Stimulated activated CD4-positive, alpha-beta T cell treated with anti-CD3 and anti-CD28 coated beads, Interleukin-12 subunit alpha, Interleukin-12 subunit beta, amount 100 ng/mL, for 48 hours (primary cell): ENCODE results near the gene RBPJ.

Experiments
- DNase-seq, 3 donors: peaks; one replicate each; pipeline ENCODE4 v3.0.0-alpha.2; 2020; ENCODE audit warnings: low read depth in 2 of 3, low spot score in 1 of 3

RBPJ gene

DNA sequence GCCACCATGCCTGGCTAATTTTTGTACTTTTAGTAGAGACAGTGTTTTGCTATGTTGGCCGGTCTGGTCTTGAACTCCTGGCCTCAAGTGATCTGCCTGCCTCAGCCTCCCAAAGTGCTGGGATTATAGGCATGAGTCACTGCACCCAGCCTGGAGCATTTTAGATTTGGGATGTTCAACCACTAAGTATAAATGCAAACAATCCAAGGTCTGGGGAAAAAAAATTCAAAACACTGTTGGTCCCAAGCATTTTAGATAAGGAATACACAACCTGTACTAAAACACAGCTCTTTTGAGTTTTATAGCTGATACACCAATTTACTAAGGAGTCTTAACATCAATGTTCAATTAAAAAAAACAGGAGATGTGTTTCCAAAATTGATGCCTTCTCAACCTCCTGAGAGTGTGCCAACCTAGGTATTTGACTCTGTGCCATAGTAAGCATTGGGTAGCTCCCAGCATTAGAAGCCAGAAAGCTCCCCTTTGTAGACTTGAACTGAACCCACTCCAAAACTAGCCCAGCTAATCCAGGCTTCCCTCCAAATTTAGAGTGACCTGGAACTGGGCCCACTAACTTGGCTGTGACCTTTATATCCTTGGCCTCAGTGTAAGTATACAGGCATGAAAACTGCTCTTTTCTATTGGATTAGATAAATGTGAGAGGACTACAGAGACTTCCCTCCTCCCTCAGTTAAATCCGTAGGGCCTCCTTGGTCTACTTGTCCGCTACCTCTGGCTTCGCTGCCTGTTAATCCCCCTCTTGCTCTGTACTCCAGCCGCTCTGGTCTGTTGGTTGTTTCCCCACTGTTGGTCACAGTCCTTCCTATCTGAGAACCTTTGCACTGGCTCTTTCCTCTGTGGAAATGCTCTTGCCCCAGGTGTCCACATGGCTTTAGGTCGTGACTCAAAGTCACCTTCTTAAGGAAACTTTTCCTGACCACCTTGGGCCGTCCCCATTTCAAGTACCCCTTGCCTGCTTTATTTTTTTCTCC lies 91.9 kb downstream of the RBPJ start:
- no peak for DNase-seq

- no peak for DNase-seq
These were observed 92.8 kb downstream of the RBPJ start for GRCh38 chr4:26413582-26413981.

DNA sequence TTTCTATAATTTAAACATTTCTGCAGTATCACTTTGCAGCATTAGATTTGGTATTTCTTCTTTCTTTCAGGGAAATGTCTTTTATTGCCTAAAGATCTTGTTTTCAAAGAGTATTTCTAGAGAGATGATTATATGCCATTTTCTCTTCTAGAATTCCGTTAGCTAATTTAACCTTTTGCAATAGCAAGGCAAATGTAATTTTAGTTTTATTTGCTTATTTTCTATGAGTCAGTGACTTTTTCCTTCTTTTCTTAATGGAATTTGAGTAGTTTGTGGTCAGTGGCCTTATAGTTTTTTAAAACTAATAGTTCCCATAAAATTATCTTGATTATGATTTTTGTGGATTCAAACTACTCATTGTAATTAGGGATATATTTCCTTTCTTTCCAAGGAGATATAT lies 97.3 kb downstream of the RBPJ start:
- DNase-seq: no peak

GRCh38 chr4:26418850-26419249 lies 98.0 kb downstream of the RBPJ start:
- no peak for DNase-seq

- no peak for DNase-seq
These were observed 99.6 kb downstream of the RBPJ start for GRCh38 chr4:26420438-26420837.

- DNase-seq: no peak
These were observed 100.1 kb downstream of the RBPJ start for GRCh38 chr4:26420913-26421312.

DNA sequence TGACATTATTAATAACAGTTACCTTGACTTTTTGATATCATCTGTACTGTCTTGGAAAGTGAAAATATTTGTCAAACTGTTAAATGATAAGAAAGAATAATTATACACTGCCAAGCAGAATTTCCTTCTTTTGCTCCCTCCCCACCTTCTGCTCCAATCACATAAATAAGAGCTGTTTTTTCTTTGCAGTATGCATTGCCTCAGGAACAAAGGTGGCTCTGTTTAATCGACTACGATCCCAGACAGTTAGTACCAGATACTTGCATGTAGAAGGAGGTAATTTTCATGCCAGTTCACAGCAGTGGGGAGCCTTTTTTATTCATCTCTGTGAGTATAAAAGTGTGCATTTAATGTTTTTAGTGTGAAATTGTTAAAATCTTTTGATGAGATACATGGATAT lies 103.3 kb downstream of the RBPJ start:
- no peak for DNase-seq

DNA sequence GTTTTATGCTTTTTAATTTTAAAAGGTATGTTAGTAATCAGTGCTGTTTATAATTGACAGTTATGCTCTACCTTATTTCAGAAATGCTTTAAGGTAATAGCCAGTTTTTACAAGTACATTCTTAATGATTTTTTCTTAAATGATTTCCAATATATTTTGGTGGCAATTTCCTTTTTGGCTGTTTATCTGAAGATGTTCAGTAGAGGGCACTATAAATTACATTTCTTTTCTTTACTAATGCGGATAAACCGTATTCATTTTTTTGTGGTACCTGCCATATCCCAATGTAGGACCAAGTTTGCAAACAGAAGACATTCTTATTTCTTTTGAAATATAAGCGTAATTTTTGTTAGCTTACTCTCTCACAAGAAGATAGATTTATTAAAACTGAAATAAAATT lies 104.0 kb downstream of the RBPJ start:
- DNase-seq: no peak

- no peak for DNase-seq
These were observed 105.1 kb downstream of the RBPJ start for GRCh38 chr4:26425953-26426352.

GRCh38 chr4:26426892-26427291 lies 106.1 kb downstream of the RBPJ start:
- no peak for DNase-seq

- DNase-seq: no peak
These were observed 109.1 kb downstream of the RBPJ start for GRCh38 chr4:26429910-26430309.

GRCh38 chr4:26431461-26432180 lies 110.8 kb downstream of the RBPJ start:
- DNase-seq: no peak

GRCh38 chr4:26432419-26432818 lies 111.6 kb downstream of the RBPJ start:
- no peak for DNase-seq

GRCh38 chr4:26433556-26433955 lies 112.7 kb downstream of the RBPJ start:
- DNase-seq: no peak

DNA sequence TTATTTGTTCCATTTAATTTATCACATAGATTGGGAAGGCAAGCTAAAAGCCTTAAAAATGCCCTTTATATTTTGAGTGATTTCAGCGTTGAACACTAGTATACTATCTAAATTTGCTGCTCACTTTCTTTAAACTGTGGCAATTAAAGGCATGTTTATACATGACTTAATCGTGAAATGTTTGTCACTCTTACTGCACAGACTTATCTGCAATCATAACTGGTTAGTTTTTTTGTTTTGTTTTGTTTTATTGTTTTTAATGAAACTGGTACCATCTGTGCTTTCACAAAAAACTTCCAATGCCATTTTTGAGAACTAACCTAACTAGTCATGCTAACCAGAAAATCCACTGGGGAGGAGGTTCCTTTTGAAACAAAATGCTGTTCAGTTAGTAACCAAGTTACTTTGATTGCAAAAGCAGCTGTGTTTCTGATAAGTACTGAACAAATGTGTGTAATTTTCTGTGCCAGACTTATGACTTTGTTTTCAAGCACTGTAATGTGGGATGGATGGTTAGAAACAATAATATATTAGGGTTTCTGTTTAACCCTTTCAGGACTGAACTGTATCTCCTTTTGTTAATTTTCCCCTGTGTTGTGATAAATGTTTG lies 113.3 kb downstream of the RBPJ start:
- no peak for DNase-seq

GRCh38 chr4:26441102-26441501 lies 120.3 kb downstream of the RBPJ start:
- no peak for DNase-seq

DNA sequence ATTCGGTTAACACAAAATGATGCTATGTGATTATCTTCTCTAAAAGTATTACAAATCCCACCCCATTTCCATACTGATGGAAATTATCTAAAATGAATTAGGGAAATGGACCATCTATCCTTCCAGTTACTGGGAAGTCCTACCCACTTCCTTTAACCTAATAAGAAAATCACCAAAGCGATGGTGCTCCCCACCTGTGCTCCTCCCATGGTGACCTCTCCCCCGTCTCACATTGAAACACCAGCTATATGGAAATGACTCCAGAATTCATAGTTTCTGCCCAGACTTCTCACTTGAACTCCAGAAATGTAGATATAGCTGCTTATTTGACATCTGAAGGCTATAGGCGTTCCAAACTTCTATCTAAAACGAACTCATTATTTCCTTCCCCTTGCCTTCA lies 121.0 kb downstream of the RBPJ start:
- DNase-seq: no peak

- DNase-seq: no peak
These were observed 126.6 kb downstream of the RBPJ start for GRCh38 chr4:26447378-26447777.

DNA sequence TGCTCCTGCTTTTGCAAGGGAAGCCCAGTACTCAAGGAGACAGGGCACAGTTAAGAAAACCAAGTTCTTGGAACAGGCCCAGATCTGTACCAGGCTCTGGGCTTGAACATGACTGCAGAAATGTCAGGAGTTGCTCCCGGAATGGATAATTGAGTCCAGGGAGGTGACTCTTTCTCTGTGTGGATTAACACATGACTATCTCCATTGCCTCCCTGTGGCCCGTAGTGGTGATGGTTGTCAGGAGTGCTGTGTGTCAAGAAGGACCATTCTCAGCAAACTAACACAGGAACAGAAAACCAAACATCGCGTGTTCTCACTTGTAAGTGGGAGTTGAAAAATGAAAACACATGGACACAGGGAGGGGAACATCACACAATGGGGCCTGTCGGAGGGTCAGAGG lies 129.6 kb downstream of the RBPJ start:
- no peak for DNase-seq

DNA sequence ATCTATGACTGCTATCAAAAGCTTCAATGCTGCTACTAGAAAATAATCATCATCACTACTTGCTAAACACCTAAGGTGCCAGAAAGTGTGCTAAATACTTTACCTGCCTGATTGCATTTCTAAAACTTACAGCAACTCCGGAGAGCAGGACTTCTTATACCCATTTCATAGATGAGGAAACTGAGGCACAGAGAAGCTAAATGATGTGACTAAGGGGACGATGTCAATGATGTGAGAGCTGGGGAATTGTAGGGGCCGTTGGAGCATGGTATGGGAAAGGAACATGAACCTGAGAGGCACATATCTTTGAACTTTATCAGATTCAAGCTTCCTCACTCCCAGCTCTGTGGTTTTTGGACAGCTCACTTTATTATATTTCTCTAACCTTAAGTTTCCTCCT lies 130.8 kb downstream of the RBPJ start:
- DNase-seq: no peak

DNA sequence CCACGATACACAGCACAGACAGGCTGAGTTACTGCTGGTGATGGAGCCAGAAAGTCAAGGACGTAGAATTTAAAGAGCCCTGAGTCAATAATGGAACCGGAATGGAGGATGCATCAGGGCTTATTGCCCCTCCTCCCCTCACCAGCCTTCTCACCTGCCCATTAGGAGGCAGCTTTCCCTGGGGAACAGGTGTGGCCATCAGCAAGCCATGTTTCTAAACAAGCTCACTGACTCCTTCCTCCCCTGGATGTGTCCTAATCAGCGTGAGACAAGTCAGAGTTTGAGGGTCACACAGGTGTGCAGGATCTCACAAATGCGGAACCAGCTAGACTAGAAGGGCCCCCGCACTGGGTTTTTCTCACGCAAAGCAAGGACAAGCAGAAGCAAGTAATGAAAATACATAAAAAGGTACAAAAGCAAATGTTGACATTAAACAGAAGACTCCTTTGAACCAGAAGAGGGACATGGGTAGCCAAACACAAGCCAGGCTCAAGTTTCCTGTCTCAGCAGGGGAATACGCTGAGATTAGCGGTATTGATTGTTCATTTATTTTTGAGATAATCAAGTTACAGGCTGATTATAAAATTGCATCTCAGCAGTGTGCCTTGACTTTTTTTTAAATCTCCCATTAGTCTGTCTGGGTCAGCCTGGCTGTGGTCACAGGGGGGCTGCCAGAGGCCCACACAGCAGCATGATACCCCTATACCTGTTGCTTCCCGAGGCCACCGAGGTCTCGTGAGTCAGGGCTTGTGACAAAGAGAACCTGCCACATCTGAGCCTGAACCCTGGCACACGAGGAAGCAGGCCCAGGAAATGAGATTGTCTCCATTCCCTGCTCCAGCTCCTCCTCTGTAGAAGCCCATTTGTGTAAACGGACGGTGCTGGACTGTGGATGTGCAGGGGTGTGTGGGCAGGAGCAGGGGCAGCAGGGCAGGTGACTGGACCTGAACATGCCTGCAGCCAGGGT lies 132.0 kb downstream of the RBPJ start:
- DNase-seq: no peak
